Nephron (organoid): ENCODE data around the gene C1orf159.

Source experiments
- H3K27ac Mint-ChIP-seq, 3 experiments: 2 replicates each; pipeline ENCODE4 v1.8.0; 2020; ENCODE audit warnings: mixed read lengths in 3 of 3, mild to moderate bottlenecking in 2 of 3, moderate library complexity in 1 of 3
- H3K27me3 Mint-ChIP-seq: 2 replicates; pipeline ENCODE4 v1.8.0; 2021; ENCODE audit warnings: low read depth, mild to moderate bottlenecking, moderate library complexity, mixed read lengths
- H3K36me3 Mint-ChIP-seq: 2 replicates; pipeline ENCODE4 v1.8.0; 2020; ENCODE audit warnings: low read depth, mixed read lengths
- H3K4me1 Mint-ChIP-seq: 2 replicates; pipeline ENCODE4 v1.8.0; 2020; ENCODE audit warnings: mixed read lengths
- H3K4me3 Mint-ChIP-seq, 3 experiments: 2 replicates each; pipeline ENCODE4 v1.8.0; 2020; ENCODE audit warnings: mild to moderate bottlenecking in 3 of 3, mixed read lengths in 3 of 3, moderate library complexity in 2 of 3
- H3K9me3 Mint-ChIP-seq: 2 replicates; pipeline ENCODE4 v1.8.0; 2020; ENCODE audit warnings: mixed read lengths
- TF ChIP-seq, protein P1 (sequence below), 3 experiments: fragments of 200-600 bp; sonication (generic); IDR thresholded peaks; one replicate each; pipeline ENCODE4 v1.5.0; 2021; ENCODE audit warnings: antibody characterized with exemption in 3 of 3; ENCODE audit not compliant: unreplicated experiment in 3 of 3

C1orf159 gene

DNA sequence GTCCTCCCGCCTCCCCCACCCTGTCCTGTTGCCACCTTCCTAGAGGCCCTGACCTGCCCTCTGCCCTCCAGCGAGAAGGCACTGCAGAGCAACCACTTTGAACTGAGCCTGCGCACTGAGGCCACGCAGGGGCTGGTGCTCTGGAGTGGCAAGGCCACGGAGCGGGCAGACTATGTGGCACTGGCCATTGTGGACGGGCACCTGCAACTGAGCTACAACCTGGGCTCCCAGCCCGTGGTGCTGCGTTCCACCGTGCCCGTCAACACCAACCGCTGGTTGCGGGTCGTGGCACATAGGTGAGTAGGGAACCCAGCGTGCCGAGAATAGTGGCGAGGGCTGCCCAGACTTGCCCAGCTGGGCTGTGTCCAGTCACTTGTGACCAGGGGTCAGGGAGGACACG lies 62.2 kb downstream of the C1orf159 start:
- H3K9me3 Mint-ChIP-seq = no peaks in the 10 kb centered on the region
- H3K27me3 Mint-ChIP-seq = peaks cover 28% of the 10 kb centered on the region
- no peak overlapping the region for H3K4me3 Mint-ChIP-seq
- no peak overlapping the region for H3K27ac Mint-ChIP-seq
- peaks cover 25% of the 10 kb centered on the region for H3K36me3 Mint-ChIP-seq
- TF ChIP-seq, protein P1, sequence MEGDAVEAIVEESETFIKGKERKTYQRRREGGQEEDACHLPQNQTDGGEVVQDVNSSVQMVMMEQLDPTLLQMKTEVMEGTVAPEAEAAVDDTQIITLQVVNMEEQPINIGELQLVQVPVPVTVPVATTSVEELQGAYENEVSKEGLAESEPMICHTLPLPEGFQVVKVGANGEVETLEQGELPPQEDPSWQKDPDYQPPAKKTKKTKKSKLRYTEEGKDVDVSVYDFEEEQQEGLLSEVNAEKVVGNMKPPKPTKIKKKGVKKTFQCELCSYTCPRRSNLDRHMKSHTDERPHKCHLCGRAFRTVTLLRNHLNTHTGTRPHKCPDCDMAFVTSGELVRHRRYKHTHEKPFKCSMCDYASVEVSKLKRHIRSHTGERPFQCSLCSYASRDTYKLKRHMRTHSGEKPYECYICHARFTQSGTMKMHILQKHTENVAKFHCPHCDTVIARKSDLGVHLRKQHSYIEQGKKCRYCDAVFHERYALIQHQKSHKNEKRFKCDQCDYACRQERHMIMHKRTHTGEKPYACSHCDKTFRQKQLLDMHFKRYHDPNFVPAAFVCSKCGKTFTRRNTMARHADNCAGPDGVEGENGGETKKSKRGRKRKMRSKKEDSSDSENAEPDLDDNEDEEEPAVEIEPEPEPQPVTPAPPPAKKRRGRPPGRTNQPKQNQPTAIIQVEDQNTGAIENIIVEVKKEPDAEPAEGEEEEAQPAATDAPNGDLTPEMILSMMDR (IDR thresholded peaks at IDR 0.05; ENCODE audit: unreplicated experiment in 3 of 3) = no peak
- H3K4me1 Mint-ChIP-seq = no peaks in the 10 kb centered on the region

DNA sequence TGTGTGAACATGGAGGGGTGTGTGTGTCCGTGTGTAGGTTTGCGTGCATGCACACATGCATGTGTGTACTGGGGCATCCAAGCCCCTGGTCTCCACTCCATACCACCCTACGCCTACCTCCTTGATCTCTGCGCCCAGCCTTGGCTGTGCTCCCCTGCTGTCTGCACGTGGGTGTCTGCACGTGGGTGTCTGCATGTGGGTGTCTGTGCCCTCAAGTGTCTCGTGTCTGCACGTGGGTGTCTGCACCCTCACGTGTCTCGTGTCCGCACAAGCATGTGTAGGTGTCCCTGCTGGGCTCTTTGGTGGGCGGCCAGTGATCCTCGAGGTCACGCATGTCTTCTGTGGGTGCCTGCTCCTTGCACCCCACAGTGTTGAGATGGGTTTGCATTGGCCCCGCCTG lies 62.9 kb downstream of the C1orf159 start:
- no peaks in the 10 kb centered on the region for H3K9me3 Mint-ChIP-seq
- peaks cover 25% of the 10 kb centered on the region for H3K36me3 Mint-ChIP-seq
- peaks cover 22% of the 10 kb centered on the region for H3K27me3 Mint-ChIP-seq
- TF ChIP-seq, protein P1 (IDR thresholded peaks at IDR 0.05; ENCODE audit: unreplicated experiment in 3 of 3) = no peak
- no peak overlapping the region for H3K4me3 Mint-ChIP-seq
- no peaks in the 10 kb centered on the region for H3K4me1 Mint-ChIP-seq
- H3K27ac Mint-ChIP-seq = no peak overlapping the region

DNA sequence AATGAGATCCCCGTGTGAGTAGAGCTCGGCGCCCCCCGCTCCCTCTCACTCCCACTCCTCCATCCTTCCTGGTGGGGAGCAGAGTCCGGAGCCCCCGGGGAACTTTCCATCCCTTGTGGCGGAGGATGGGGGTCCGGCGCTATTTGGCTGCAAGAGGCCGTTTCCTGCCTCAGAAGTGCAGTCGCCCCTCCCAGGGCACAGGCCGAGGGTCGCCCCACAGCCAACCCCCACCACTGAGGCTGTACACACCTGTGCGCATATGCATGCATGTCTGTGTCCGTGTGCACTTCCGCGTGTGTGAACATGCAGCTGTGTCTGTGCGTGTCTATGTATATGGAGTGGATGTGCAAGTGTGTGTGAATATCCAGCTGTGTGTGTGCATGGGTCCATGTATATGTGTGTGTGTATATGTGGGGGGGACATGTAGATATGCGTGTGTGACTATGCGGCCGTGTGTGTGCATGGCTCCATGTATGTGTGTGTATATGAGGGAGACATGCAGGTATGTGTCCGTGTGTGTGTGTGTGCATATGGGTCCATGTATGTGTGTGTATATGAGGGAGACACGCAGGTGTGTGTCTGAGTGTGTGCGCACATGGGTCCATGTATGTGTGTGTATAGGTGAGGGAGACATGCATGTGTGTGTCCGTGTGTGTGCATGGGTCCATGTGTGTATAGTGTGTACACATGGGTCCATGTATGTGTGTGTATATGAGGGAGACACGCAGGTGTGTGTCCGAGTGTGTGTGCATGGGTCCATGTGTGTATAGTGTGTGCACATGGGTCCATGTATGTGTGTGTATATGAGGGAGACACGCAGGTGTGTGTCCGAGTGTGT lies 63.7 kb downstream of the C1orf159 start:
- Mint-ChIP-seq H3K27ac (no peak overlapping the region), H3K9me3 (no peaks in the 10 kb centered on the region), H3K36me3 (peaks cover 26% of the 10 kb centered on the region), H3K27me3 (peaks cover 14% of the 10 kb centered on the region), H3K4me1 (no peaks in the 10 kb centered on the region), H3K4me3 (no peak overlapping the region)
- TF ChIP-seq, protein P1 (IDR thresholded peaks at IDR 0.05; ENCODE audit: unreplicated experiment in 3 of 3) = no peak

DNA sequence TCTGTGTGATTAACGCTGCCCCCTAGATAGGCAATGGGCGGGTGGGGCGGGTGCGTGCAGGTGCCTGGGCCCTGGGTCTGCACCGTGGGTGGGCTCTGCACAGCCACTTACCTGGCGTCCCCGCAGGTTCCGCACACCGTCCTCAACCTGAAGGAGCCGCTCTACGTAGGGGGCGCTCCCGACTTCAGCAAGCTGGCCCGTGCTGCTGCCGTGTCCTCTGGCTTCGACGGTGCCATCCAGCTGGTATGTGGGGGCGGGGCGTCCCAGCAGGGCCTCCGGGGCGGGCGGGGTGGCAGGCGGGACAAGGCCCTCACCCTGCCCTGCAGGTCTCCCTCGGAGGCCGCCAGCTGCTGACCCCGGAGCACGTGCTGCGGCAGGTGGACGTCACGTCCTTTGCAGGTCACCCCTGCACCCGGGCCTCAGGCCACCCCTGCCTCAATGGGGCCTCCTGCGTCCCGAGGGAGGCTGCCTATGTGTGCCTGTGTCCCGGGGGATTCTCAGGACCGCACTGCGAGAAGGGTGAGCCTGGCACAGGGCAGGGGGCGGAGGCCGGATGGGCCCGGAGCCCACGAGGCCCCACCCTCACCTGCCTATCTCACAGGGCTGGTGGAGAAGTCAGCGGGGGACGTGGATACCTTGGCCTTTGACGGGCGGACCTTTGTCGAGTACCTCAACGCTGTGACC lies 64.6 kb downstream of the C1orf159 start:
- Mint-ChIP-seq H3K27me3 (peaks cover 4% of the 10 kb centered on the region), H3K9me3 (no peaks in the 10 kb centered on the region), H3K36me3 (peaks cover 26% of the 10 kb centered on the region), H3K27ac (no peak overlapping the region), H3K4me1 (no peaks in the 10 kb centered on the region), H3K4me3 (no peak overlapping the region)
- TF ChIP-seq, protein P1 (IDR thresholded peaks at IDR 0.05; ENCODE audit: unreplicated experiment in 3 of 3) = no peak

DNA sequence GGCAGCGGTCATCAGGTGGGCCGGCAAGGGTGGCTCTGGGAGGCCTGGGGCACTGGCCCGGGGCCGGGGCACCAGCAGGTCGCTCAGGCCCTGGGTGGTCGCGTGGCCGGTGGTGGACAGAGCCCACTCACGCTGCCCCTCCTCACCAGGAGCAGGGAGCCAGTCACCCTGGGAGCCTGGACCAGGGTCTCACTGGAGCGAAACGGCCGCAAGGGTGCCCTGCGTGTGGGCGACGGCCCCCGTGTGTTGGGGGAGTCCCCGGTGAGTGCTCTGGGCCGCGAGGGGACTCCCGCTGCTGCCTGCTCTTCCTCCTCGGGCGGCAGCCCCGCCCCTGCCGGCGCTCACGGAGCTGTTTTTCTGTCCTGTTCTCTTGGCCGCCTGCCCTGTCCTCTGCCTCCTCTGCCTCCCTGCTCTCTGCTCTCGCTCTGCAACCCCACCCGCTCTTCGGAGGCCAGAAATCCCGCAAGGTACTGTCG lies 65.3 kb downstream of the C1orf159 start:
- Mint-ChIP-seq H3K27ac (no peak overlapping the region), H3K4me3 (no peak overlapping the region), H3K4me1 (no peaks in the 10 kb centered on the region), H3K27me3 (no peaks in the 10 kb centered on the region), H3K9me3 (no peaks in the 10 kb centered on the region), H3K36me3 (peaks cover 23% of the 10 kb centered on the region)
- TF ChIP-seq, protein P1 (IDR thresholded peaks at IDR 0.05; ENCODE audit: unreplicated experiment in 3 of 3) = no peak
